A204.1 (cell line): ENCODE data around the gene ARL5C.

ENCODE experiments used
- FAIRE-seq: peaks from 2 replicates; lab custom pipeline; 2012; peaks lifted over from hg19 to GRCh38; lab: Jason Lieb, UNC

The ARL5C gene

GRCh38 chr17:39165841-39166349, at the start of gene ARL5C:
ARL5C (minus strand) TSS chr17:39166161; CDS start chr17:39165760, 401 bp downstream.
- no peak for FAIRE-seq

GRCh38 chr17:39213852-39214251, 47.9 kb upstream of the ARL5C start:
- FAIRE-seq, result no peak

GRCh38 chr17:39212841-39213480, 47.0 kb upstream of the ARL5C start:
- FAIRE-seq, result no peak

- no peak for FAIRE-seq
Observed at GRCh38 chr17:39212195-39212810, 46.3 kb upstream of the ARL5C start.

GRCh38 chr17:39210093-39210434, 44.1 kb upstream of the ARL5C start:
- no peak for FAIRE-seq

- no peak for FAIRE-seq
Observed at GRCh38 chr17:39209317-39210092, 43.5 kb upstream of the ARL5C start.

- FAIRE-seq, result no peak
Observed at GRCh38 chr17:39208893-39209292, 42.9 kb upstream of the ARL5C start.

- no peak for FAIRE-seq
Observed at GRCh38 chr17:39208136-39208535, 42.2 kb upstream of the ARL5C start.

- no peak for FAIRE-seq
Observed at GRCh38 chr17:39205112-39205526, 39.2 kb upstream of the ARL5C start.

- FAIRE-seq, result no peak
Observed at GRCh38 chr17:39204245-39204644, 38.3 kb upstream of the ARL5C start.

- FAIRE-seq, result no peak
Observed at GRCh38 chr17:39200957-39201510, 35.1 kb upstream of the ARL5C start.

- peak; percentile 94 for FAIRE-seq
Observed at GRCh38 chr17:39200070-39200879, 34.3 kb upstream of the ARL5C start, which contains the start of gene RPL19. RPL19 (plus strand) TSS chr17:39200283; CDS start chr17:39200345, 62 bp downstream.

GRCh38 chr17:39199820-39200069, 33.8 kb upstream of the ARL5C start:
- no peak for FAIRE-seq

- no peak for FAIRE-seq
Observed at GRCh38 chr17:39198186-39198566, 32.2 kb upstream of the ARL5C start.

GRCh38 chr17:39197380-39198185, 31.6 kb upstream of the ARL5C start, which contains the start of gene CACNB1:
CACNB1 (minus strand) TSS chr17:39197669; CDS start chr17:39197495, 174 bp downstream.
- FAIRE-seq, result no peak

- no peak for FAIRE-seq
Observed at GRCh38 chr17:39196808-39197291, 30.9 kb upstream of the ARL5C start.

GRCh38 chr17:39196241-39196807, 30.4 kb upstream of the ARL5C start:
- no peak for FAIRE-seq

GRCh38 chr17:39195568-39196160, 29.7 kb upstream of the ARL5C start:
- FAIRE-seq, result no peak

GRCh38 chr17:39194985-39195524, 29.1 kb upstream of the ARL5C start:
- no peak for FAIRE-seq
